Right atrium auricular region (tissue), 2 donors: ENCODE results near the gene FGB. TPM values are rescaled to one million over a fixed set of nuclear protein-coding genes. Genes with fewer than 3 reads are reported as not detected.

Source experiments
- DNase-seq: peaks from one replicate; pipeline ENCODE4 v3.0.0-alpha.2; 2019; ENCODE audit warnings: low spot score
- H3K27ac ChIP-seq, 2 donors: fragments of 200-600 bp; sonication (generic); 1 replicate in 1 of 2; 2 replicates in 1 of 2; pipeline ENCODE4 v1.5.1; 2016 to 2019
- H3K27me3 ChIP-seq, 2 donors: fragments of 200-600 bp; sonication (generic); one replicate each; pipeline versions ENCODE4 v1.5.1 to v1.6.0; 2017 to 2019
- H3K36me3 ChIP-seq: fragments of 200-600 bp; sonication (generic); one replicate; pipeline ENCODE4 v1.5.1; 2016
- H3K4me1 ChIP-seq, 2 donors: fragments of 200-600 bp; sonication (generic); one replicate each; pipeline versions ENCODE4 v1.5.1 to v1.6.0; 2017 to 2019
- H3K4me3 ChIP-seq, 2 donors: fragments of 200-600 bp; sonication (generic); 1 replicate in 1 of 2; 2 replicates in 1 of 2; pipeline ENCODE4 v1.5.1; 2017 to 2019; ENCODE audit warnings: mild to moderate bottlenecking in 1 of 2, moderate library complexity in 1 of 2
- H3K9me3 ChIP-seq, 2 donors: fragments of 200-600 bp; sonication (generic); one replicate each; pipeline ENCODE4 v1.5.1; 2019
- CTCF ChIP-seq, 2 donors: fragments of 200-600 bp; sonication (generic); IDR thresholded peaks; one replicate each; pipeline ENCODE4 v1.5.1; 2019; ENCODE audit warnings: antibody characterized with exemption in 2 of 2
- total RNA-seq, 2 donors: library from RNA; depleted of rRNA; stranded (reverse); fragments of >200 nt; gene quantifications; one replicate each; pipeline ENCODE4 v1.1.0, GENCODE V29; 2016

FGB gene
- total RNA-seq, 2 donors from 2014 or later = not detected

DNA sequence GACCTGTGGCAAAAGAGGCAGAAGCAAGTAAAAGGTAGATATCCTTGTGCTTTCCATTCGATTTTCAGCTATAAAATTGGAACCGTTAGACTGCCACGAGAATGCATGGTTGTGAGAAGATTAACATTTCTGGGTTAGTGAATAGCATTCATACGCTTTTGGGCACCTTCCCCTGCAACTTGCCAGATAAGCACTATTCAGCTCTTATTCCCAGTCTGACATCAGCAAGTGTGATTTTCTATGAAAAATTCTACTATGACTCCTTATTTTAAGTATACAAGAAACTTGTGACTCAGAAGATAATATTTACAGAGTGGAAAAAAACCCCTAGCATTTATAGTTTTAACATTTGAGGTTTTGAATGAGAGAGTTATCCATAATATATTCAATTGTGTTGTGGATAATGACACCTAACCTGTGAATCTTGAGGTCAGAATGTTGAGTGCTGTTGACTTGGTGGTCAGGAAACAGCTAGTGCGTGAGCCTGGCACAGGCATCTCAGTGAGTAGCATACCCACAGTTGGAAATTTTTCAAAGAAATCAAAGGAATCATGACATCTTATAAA is 3.9 kb downstream of the FGB start:
- Histone ChIP-seq H3K4me1 (no peaks in the 10 kb centered on the region), H3K27ac (no peak overlapping the region), H3K4me3 (no peak overlapping the region), H3K36me3 (no peaks in the 10 kb centered on the region), H3K9me3 (no peaks in the 10 kb centered on the region), H3K27me3 (no peaks in the 10 kb centered on the region)
- no peak for TF ChIP-seq CTCF (IDR thresholded peaks at IDR 0.05)
- DNase-seq = no peak

GRCh38 chr4:154569028-154569427 is 6.2 kb downstream of the FGB start:
- Histone ChIP-seq H3K4me1 (no peaks in the 10 kb centered on the region), H3K9me3 (no peaks in the 10 kb centered on the region), H3K4me3 (no peak overlapping the region), H3K27ac (no peak overlapping the region), H3K27me3 (no peaks in the 10 kb centered on the region), H3K36me3 (no peaks in the 10 kb centered on the region)
- DNase-seq = no peak
- no peak for TF ChIP-seq CTCF (IDR thresholded peaks at IDR 0.05)

DNA sequence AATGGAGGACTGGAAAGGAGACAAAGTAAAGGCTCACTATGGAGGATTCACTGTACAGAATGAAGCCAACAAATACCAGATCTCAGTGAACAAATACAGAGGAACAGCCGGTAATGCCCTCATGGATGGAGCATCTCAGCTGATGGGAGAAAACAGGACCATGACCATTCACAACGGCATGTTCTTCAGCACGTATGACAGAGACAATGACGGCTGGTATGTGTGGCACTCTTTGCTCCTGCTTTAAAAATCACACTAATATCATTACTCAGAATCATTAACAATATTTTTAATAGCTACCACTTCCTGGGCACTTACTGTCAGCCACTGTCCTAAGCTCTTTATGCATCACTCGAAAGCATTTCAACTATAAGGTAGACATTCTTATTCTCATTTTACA is 6.8 kb downstream of the FGB start:
- no peak for TF ChIP-seq CTCF (IDR thresholded peaks at IDR 0.05)
- DNase-seq = no peak
- Histone ChIP-seq H3K36me3 (no peaks in the 10 kb centered on the region), H3K4me3 (no peak overlapping the region), H3K27me3 (no peaks in the 10 kb centered on the region), H3K9me3 (no peaks in the 10 kb centered on the region), H3K4me1 (no peaks in the 10 kb centered on the region), H3K27ac (no peak overlapping the region)

DNA sequence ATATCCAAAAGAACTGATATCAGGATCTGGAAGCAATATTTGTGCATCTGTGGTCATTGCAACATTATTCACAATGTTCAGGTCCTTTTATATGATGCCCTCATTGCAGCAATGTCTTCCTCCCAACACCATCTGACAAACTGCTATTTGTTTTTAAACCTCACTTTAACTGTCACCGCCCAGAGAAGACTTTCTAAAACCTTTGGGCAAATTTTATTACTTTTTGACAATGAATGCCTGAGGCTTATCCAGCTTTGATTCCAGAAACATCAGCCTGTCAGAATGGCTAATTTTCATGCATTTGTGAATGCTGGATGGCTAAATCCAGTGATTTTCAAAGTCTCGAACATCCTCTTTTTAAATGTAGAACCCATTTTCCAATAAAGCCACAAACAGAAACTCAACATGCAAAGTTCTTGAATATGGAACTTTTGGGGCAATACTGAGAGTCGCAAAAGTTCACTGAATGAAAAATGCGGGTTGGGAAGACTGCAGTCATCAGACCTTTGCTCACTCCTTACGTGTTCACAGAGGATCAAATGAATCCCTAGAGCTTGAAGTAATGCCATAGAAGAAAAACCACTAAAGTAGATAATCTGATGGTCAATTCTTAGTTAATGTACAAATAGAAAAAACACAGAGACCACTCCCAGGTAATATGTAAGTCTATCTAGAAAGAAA is 10.5 kb downstream of the FGB start:
- Histone ChIP-seq H3K9me3 (no peaks in the 10 kb centered on the region), H3K27me3 (no peaks in the 10 kb centered on the region), H3K4me1 (no peaks in the 10 kb centered on the region), H3K27ac (no peak overlapping the region), H3K4me3 (no peak overlapping the region), H3K36me3 (no peaks in the 10 kb centered on the region)
- no peak for DNase-seq
- no peak for TF ChIP-seq CTCF (IDR thresholded peaks at IDR 0.05)

- no peak for DNase-seq
- Histone ChIP-seq H3K9me3 (no peaks in the 10 kb centered on the region), H3K4me1 (no peaks in the 10 kb centered on the region), H3K36me3 (no peaks in the 10 kb centered on the region), H3K27ac (no peak overlapping the region), H3K27me3 (no peaks in the 10 kb centered on the region), H3K4me3 (no peak overlapping the region)
- no peak for TF ChIP-seq CTCF (IDR thresholded peaks at IDR 0.05)
Measured at GRCh38 chr4:154574311-154574710, 11.5 kb downstream of the FGB start.

GRCh38 chr4:154577324-154577723 is 14.5 kb downstream of the FGB start:
- Histone ChIP-seq H3K27me3 (no peaks in the 10 kb centered on the region), H3K4me3 (no peak overlapping the region), H3K36me3 (no peaks in the 10 kb centered on the region), H3K4me1 (no peaks in the 10 kb centered on the region), H3K27ac (no peak overlapping the region), H3K9me3 (no peaks in the 10 kb centered on the region)
- no peak for TF ChIP-seq CTCF (IDR thresholded peaks at IDR 0.05)
- no peak for DNase-seq
